GM18951 (cell line): Measurements from ENCODE around the gene MAML2.

Source experiments
- POLR2A ChIP-seq: IDR thresholded peaks from 4 replicates; pipeline ENCODE4 v1.6.1; 2011; ENCODE audit warnings: mild to moderate bottlenecking; ENCODE audit not compliant: insufficient read length, insufficient read depth; ENCODE audit errors: extremely low read depth
- in situ Hi-C: fragments of 300-500 bp; cut with MboI; formaldehyde crosslinking; loops from one replicate; pipeline ENCODE4 v1.12.0; 2022; ENCODE audit warnings: low sequenced_read_pairs, mixed read lengths, inconsistent platforms; ENCODE audit not compliant: unreplicated experiment

Gene MAML2

DNA sequence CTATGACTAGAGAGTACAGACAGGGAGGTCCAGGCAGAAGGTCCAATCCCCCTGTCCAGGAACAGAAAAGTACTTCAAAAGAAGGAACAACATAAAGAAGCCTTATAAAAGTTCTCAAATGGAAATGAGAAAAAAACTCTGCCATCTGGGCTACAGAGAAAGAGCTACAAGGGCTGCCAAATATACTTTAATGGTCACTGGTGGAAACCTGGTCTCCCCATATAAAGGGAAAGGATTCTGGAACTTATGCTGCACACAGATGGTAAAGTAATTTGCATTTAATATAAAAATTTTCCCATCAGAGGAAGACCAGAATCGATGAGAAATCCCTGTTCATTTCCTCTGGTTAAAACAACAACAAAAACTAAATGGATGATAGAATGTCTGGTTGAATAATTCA, 299.7 kb downstream of the MAML2 start:
- in situ Hi-C loops, result no loop called here
- TF ChIP-seq POLR2A, result no peak

DNA sequence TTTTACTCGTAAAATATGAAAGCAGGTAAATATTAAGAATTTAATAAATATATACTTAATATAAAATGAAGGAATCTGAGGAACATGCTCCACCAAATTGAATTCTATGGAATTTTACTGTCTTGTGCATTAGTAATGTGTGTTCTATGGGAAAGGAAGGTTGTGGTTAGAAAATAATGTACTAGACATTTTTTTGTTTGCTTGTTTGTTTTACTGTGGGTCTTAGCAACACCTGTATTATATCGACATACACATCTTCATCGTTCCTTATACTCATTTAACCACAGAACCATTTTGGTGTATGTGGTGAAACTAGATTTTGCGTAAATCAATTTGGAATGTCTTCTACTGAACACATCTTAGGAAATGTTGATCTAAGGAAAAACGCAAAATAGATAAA, 304.9 kb downstream of the MAML2 start:
- in situ Hi-C loops, result no loop called here
- TF ChIP-seq POLR2A, result no peak

DNA sequence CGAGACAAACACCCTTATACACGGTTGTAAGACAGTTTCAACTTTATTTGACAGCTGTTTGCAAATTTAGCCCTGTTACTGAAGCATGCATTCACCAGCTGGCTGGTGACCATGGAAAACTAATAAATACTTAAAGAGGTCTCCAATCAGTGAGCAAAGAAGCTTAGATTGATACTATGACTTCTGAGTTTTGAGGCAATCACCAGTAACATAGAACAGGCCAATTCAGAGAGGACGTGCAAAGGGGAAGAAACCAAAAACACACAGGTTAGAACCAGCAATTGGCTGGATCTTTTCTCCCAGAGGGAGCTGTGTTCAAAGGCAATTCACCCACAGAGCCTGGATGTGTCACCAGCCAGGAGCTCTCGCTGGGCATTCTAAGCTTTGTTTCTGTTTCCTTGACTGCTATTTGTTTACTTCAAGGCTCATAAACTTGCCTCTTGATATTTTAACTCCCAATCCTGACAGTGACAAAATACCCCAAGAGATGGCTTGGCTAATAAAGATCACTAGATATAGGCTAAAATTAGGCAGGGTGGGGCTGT, 305.5 kb downstream of the MAML2 start:
- in situ Hi-C loops, result no loop called here
- no peak for TF ChIP-seq POLR2A

DNA sequence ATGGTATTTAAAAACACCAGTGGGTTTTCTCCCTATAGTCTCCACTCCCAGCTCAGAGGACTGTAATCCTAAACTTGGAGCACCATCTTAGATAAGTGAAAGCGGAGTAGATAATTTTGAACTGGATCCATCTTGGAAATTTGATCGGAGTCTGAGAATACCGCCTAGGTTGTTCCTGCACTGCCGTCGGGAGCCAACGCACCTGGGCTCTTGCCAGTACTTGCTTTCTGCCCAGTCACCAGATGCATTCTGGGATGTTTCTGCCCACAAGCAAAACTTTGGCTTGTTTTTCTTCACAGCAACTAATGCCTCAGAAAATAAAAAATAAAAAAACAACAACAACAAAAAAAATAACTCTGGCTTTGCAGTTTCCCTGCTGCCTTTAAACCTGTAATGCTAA, 306.1 kb downstream of the MAML2 start:
- in situ Hi-C loops, result no loop called here
- no peak for TF ChIP-seq POLR2A

DNA sequence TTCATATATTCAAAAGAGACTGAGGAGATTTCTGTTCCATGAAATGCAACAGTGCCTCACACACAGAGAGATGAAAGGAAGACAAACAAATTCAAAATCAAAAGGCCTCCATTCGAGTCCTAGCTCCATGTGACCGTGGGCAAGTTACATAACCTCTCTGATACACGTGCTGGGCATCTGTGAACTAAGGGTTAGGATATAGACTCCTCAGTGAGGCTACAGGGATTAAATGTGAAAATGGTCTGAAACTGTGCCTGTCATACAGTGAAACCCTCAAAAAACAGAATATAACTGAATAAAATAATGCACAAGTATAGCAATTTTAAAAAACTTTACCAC, 307.3 kb downstream of the MAML2 start:
- in situ Hi-C loops, result no loop called here
- no peak for TF ChIP-seq POLR2A

DNA sequence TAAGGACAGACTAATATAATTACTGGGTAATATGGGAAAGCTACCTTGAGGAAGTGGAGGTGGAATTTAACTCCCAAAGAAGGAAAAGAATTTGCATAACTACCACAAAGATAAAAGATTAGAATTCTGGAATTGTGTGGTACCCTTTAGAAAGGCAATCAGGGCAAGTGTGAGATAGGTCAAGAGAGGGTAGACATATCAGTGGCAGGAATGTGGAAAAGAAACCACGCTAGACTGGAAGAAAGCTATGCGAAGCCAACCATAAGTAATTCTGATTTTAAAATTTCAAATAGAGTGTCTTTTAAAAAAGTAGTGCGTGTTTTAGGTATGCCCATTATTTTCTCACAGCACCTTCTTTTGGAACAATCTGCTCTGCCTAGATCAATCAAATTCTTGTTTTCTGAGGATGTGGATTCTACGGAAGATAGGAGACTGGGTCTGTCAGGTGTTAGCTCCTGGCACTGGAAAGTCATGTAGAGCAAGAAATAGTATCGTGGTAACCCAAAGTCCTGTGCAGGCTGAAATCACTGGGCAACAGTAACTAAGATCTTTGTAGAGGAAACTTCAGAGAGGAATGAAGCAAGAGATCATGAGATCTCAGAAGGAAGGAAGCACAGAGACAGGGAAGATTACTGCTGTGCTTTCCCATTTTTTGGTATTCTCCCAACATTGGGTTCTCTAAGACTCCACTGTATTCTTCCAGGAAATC, 307.8 kb downstream of the MAML2 start:
- no peak for TF ChIP-seq POLR2A
- in situ Hi-C loops, result no loop called here

DNA sequence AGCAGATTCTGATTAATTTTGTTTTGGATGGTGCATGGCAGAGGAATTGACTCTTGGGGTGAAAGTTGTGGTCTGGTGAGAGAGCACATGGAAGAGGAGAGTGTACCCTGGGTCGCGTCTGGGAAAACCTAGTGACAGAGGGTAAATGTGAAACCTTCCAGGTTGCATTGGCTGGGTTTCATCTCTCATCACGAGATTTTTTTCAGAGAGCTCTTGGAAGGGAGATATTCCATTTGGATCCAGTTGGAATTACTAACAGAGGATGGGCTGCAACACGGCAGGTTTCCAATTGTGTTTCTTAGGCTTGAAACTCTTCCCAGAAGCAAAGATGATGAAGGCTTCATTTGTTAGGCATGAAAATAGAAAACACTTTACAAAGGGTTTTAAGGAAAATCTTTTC, 309.4 kb downstream of the MAML2 start:
- in situ Hi-C loops, result no loop called here
- no peak for TF ChIP-seq POLR2A

DNA sequence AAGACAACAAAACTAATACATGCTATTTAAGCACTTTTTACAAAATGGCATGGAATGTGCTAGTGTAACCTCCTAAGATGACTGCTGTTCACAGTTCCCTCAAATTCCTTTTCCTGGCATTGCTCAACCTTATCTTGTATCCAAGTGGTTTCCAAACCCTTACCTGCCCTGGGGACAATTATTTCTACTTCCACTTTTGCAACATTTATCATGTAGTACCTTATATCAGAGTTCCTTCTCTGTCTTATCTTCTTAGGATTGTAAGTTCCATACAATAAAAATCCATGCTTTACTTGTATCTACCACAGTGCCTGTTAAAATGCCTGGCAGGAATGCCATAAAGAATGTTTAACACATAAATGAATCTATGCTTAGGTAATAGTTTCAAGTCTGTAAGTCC, 309.9 kb downstream of the MAML2 start:
- in situ Hi-C loops, result no loop called here
- no peak for TF ChIP-seq POLR2A

DNA sequence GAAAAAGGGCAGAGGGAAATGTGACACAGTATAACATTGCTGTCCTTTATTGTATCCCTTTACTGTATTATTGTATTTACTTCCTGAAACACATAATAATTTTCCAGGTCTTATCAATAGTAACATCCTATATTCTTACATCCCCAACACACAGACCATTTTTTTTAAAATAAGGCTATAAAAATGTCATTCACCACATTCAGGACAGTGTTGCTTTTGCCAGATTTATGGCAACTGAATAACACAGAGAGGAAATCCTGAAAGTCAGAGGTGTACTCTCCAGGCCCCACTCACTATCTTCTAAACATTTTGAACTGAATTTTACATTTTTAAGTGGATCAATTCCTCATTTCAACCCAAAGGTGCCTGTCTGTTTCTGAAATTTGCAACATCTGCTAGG, 314.2 kb downstream of the MAML2 start:
- TF ChIP-seq POLR2A, result no peak
- in situ Hi-C loops, result no loop called here

DNA sequence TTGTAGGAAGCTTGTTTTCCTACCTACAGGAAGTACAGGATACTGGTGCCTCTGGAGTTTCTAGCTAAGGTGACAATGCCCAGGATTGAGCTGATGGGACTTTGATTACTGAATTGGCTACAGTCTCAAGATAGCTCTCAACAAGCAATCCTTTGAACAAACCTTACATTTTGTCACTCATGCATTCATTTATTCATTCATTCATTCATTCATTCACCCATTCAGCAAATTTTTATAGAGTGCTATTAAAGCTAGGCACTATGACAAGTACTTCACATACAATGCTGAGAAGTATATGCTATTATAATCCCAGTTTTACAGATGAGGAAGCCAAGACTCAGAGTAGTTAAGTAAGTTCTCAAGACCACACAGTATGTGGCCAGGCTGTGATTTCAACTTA, 316.0 kb downstream of the MAML2 start:
- in situ Hi-C loops, result no loop called here
- TF ChIP-seq POLR2A, result no peak

DNA sequence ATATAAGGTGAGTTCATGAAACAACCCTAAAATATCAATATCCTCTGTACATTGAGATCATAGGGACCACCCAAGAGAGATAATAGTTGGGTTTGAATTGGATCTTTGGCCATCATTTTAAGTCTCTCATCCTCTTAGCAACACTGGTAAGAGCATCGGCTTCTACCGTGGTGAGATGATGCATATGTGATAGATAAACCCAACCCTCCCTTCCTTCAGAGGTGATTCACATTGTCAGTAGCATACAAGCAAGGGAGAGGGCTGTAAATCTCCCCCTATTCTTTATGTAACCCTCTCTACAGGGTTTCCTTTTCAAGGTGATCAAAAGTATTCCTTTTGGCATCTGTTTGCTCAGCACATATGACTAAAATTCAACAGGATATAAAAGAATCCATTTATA, 316.7 kb downstream of the MAML2 start:
- TF ChIP-seq POLR2A, result no peak
- in situ Hi-C loops, result no loop called here

DNA sequence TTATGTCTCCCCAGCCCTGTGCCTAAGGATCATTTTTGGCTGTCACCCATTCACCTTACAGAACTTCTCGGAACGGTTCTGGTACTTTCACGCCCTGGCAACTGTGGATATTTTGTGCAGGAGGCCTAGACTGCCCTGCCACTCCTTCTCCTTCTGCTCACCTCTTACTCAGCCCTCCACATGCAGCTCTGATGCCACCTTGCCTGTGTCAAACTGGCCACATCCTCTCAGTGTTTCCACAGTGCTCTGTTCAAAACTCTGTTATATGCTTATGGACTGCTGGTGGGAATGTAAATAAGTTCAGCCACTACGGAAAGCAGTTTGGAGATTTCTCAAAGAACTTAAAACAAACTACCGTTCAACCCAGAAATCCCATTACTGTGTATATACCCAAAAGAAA, 318.3 kb downstream of the MAML2 start:
- no peak for TF ChIP-seq POLR2A
- in situ Hi-C loops, result loop anchor here (25.0 kb wide), 1 partner anchor 363 kb away; the partner anchor contains the start of genes CCDC82 and JRKL

DNA sequence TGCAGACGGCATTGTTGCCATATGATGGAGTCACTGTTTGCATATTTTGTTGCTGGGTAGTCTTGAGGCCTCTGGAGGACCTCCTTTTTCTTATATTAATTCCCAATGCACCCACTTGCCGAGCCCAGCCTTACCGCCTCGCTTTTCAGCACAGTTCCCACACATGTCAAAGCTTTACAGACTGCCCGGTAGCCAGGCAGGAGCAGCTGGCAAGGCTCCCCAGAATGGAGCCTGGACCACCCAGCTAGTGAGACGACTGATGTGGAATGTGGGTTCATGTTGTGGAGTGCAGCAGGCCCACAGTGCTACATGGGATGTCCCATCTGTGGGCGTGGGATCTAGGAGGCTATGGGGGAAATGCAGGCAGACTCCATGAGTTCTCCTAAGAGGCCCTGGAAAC, 319.7 kb downstream of the MAML2 start:
- TF ChIP-seq POLR2A, result no peak
- in situ Hi-C loops, result loop anchor here (25.0 kb wide), 1 partner anchor 364 kb away; the partner anchor contains the start of genes CCDC82 and JRKL

DNA sequence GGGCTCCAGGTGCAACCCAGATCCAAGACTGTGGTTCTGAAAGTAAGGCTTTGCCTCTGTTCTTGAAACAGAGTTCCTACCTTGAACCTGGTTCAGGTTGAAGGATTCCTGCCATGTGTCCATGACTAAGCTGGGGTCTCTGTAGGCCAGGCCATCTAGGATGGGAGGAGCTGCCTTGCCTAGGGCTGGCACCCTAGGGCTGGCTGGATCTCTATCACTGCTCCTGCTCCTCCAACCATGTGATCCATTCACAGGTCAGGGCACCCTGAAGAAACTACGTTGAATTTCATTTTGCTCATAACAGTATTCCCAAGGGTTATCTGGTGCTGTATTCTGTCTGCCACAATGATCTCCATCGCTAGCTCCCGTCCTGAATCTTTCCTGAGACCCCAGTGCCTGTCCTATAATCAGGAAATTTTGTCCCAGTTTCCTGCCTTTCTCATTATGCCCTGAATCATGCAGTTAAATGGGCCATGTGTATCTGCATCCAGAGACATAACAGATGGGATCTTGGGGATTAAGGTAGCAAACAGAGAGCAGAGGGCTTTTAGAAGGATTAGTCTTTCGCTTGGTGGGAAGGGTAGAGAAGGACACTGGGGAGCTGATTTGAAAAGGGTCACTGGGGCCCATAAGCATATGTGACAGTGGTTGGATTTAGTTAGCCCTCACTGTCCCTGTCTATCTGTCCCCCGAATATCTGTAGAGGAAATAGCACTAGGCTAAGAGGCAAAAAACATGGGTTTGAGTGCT, 320.9 kb downstream of the MAML2 start:
- in situ Hi-C loops, result loop anchor here (25.0 kb wide), 1 partner anchor 365 kb away; the partner anchor contains the start of genes CCDC82 and JRKL
- TF ChIP-seq POLR2A, result no peak
